ENCODE data around the gene HSD17B14. TPM values are rescaled to one million over a fixed set of nuclear protein-coding genes. Genes with fewer than 3 reads are reported as not detected.

Gene HSD17B14
- total and polyA plus RNA-seq, 2 of the 13 experiments (the other 11 are each of a cell fraction or from before 2014, with no cell fraction given) = 0.58 to 1.2 TPM

GRCh38 chr19:48868114-48868886, 32.0 kb upstream of the HSD17B14 start, which contains the start of gene PLEKHA4 (continued):
- no peak for TF ChIP-seq ZNF607 (CRISPR knock-in tag; IDR thresholded peaks at IDR 0.05; ENCODE audit: borderline replicate concordance)
- TF ChIP-seq ZNF318 (CRISPR knock-in tag; IDR thresholded peaks at IDR 0.05) = no peak
- TF ChIP-seq SIX4 (CRISPR knock-in tag; IDR thresholded peaks at IDR 0.05) = no peak
- no peak for TF ChIP-seq PRMT3 (CRISPR knock-in tag; IDR thresholded peaks at IDR 0.05; ENCODE audit: borderline replicate concordance, low read depth)
- TF ChIP-seq KDM4B (CRISPR knock-in tag; IDR thresholded peaks at IDR 0.05) = no peak
- no peak for TF ChIP-seq ZNF335 (CRISPR knock-in tag; IDR thresholded peaks at IDR 0.05)
- peak; percentile 15; the same call in 1 of the 2 replicates for TF ChIP-seq JUNB (CRISPR knock-in tag; IDR thresholded peaks at IDR 0.05; ENCODE audit: borderline replicate concordance)
- TF ChIP-seq ZNF549 (CRISPR knock-in tag; IDR thresholded peaks at IDR 0.05) = no peak
- TF ChIP-seq RELA (CRISPR knock-in tag; IDR thresholded peaks at IDR 0.05) = no peak
- TF ChIP-seq ZNF292 (CRISPR knock-in tag; IDR thresholded peaks at IDR 0.05; ENCODE audit: borderline replicate concordance, low read depth) = no peak
- TF ChIP-seq ZNF280B (CRISPR knock-in tag; IDR thresholded peaks at IDR 0.05; ENCODE audit: borderline replicate concordance) = no peak
- no peak for TF ChIP-seq CEBPZ (IDR thresholded peaks at IDR 0.05; ENCODE audit: low read length)
- TF ChIP-seq ZNF430 (CRISPR knock-in tag; IDR thresholded peaks at IDR 0.05) = 0 out of 2 replicates have a peak, but pooled peaks have one; percentile 48
- no peak for TF ChIP-seq TOE1 (CRISPR knock-in tag; IDR thresholded peaks at IDR 0.05)
- 0 out of 2 replicates have a peak, but pooled peaks have one; percentile 58 for TF ChIP-seq SETDB1 (CRISPR knock-in tag; IDR thresholded peaks at IDR 0.05; ENCODE audit: borderline replicate concordance)
- peak; percentile 73 for TF ChIP-seq ZNF501 (CRISPR knock-in tag; IDR thresholded peaks at IDR 0.05)

All from HepG2 (cell line).